Measurements from ENCODE around the gene SLC2A13.
"Not testable (repeated sequence)": the region's sequence is repeated elsewhere in the genome, so short reads cannot be mapped to it uniquely, and the experiment has no call there.

Gene SLC2A13

DNA sequence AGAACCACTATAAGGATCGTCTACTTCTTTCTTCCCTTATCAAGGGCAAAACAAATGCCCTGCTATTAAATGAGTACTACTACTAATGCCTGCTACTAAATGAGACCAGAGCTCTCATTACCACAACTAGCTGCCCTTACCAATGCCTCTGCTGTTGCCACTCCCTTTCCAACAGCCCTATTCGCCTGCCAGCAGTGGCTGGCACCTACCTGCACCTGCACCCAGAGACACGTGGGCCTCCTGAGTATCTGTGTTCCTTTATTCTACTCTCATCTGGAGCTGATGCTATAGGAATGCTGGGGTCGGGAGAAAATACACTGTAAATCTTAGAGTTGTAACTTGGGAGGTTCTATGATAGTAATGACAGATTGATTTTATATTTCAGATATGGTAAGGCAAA is 174.7 kb downstream of the SLC2A13 start:
- H3K4me3 ChIP-seq (ENCODE audit: extremely low read depth, insufficient read depth, low read length, poor library complexity, severe bottlenecking), result no peak overlapping the region
- H3K36me3 ChIP-seq (ENCODE audit: control insufficient read depth, insufficient read depth, low read length), result no peaks in the 10 kb centered on the region
- no peaks in the 10 kb centered on the region for H3K4me1 ChIP-seq (ENCODE audit: control insufficient read depth, insufficient read depth, low read length, poor library complexity, severe bottlenecking)
- no peak overlapping the region for H3K27ac ChIP-seq (ENCODE audit: low read depth, low read length, severe bottlenecking)
- WGBS, 2 experiments (ENCODE audit: insufficient coverage in 2 of 2), result 83 to 94% methylated on average over 1 of the region's 4 CpGs
- H3K9me3 ChIP-seq (ENCODE audit: control insufficient read depth, low read length), result no peaks in the 10 kb centered on the region

DNA sequence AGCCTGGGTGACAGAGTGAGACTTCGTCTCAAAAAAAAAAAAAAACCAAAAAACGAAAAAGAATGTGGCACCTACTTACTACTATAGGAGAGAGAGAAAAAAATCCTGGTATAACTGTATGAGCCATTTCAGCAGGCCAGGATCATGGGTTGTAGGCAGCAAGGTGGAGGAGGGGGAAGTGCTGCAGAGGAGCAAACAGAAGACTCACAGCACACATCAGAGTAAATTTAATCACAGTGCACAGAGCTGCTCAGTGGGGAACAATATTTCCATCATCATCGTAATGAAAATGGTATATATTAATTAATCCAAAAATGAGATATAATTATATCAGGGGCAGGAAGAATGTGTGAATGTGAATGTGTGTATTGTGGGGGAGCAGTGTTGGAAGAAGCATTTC is 175.8 kb downstream of the SLC2A13 start:
- no CpG with 5 or more reads among the region's 3 CpGs for WGBS, 2 experiments (ENCODE audit: insufficient coverage in 2 of 2)

DNA sequence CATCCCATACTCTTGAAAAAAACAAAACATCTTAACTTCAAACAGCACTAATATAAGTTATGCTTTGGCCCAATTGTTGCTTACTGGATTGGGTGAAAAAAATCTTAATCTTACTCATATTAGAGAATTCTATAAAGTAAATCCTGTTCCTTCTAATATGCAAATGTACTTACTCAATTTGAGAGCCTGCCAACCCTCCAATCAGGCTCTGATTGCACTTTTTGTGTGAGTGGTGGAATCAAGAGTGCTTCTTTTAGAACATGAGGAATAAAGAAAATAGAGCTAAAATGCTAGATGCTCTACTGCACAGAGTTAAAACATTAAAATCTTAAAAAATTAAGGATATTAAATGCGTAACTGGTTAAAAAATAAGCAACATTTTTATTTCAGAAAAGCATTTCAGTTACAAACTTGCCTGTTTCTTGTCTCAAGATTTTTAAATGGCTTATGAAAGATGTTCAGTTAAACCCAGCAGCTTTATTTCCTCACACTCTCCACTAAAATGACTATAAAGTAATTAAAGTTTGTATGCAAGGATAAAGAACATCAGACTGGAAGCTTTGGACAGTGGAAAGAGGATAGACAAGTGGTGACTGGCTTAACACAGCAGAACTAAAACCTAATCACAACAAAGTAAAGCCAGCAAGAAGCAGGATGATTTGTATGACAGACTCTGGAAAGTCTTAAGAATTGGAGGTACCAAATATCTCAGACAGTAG is 177.5 kb downstream of the SLC2A13 start:
- H3K36me3 ChIP-seq (ENCODE audit: control insufficient read depth, insufficient read depth, low read length), result no peaks in the 10 kb centered on the region
- WGBS, 2 experiments (ENCODE audit: insufficient coverage in 2 of 2), result no CpG with 5 or more reads among the region's 1 CpG
- no peaks in the 10 kb centered on the region for H3K9me3 ChIP-seq (ENCODE audit: control insufficient read depth, low read length)
- H3K27ac ChIP-seq (ENCODE audit: low read depth, low read length, severe bottlenecking), result no peak overlapping the region
- no peak overlapping the region for H3K4me3 ChIP-seq (ENCODE audit: extremely low read depth, insufficient read depth, low read length, poor library complexity, severe bottlenecking)
- no peaks in the 10 kb centered on the region for H3K4me1 ChIP-seq (ENCODE audit: control insufficient read depth, insufficient read depth, low read length, poor library complexity, severe bottlenecking)

More for the DNA sequence above, 175.8 kb downstream of the SLC2A13 start:
- no peak overlapping the region for H3K27ac ChIP-seq (ENCODE audit: low read depth, low read length, severe bottlenecking)
- no peaks in the 10 kb centered on the region for H3K9me3 ChIP-seq (ENCODE audit: control insufficient read depth, low read length)
- H3K4me1 ChIP-seq (ENCODE audit: control insufficient read depth, insufficient read depth, low read length, poor library complexity, severe bottlenecking), result no peaks in the 10 kb centered on the region
- no peak overlapping the region for H3K4me3 ChIP-seq (ENCODE audit: extremely low read depth, insufficient read depth, low read length, poor library complexity, severe bottlenecking)
- no peaks in the 10 kb centered on the region for H3K36me3 ChIP-seq (ENCODE audit: control insufficient read depth, insufficient read depth, low read length)

DNA sequence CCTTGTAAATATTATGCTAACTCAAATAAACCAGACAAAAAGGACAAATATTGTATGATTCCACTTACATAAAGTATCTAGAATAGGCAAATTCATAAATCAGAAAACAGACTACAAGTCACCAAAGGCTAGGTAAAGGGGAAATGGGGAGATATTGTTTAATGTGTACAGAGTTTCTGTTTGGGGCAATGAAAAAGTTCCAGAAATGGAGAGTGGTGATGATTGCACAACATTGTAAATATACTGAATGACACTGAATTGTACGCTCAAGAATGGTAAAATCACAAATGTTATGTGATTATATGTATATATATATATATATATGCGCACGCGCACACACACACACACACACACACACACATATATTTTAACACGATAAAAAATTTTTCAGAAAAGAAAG is 182.5 kb downstream of the SLC2A13 start:
- H3K27ac ChIP-seq (ENCODE audit: low read depth, low read length, severe bottlenecking), result no peak overlapping the region
- WGBS, 2 experiments (ENCODE audit: insufficient coverage in 2 of 2), result no CpG with 5 or more reads among the region's 5 CpGs
- no peaks in the 10 kb centered on the region for H3K4me1 ChIP-seq (ENCODE audit: control insufficient read depth, insufficient read depth, low read length, poor library complexity, severe bottlenecking)

DNA sequence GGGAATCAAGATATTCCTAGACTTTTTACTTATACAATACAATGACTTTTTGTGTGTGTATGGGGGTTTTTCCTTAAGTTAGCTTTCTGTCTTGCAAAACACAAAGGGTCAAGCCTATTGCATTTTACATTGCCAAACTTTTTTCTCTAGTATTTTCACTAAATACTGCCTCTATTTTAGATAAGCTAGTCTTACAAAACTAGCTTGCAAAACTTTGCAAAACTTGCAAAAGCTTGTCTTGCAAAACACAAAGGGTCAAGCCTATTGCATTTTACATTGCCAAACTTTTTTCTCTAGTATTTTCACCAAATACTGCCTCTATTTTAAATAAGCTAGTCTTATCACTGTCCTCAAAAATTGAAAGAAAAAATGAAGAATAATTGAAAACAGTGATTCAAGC is 183.3 kb downstream of the SLC2A13 start:
- H3K4me1 ChIP-seq (ENCODE audit: control insufficient read depth, insufficient read depth, low read length, poor library complexity, severe bottlenecking); H3K4me3 ChIP-seq (ENCODE audit: extremely low read depth, insufficient read depth, low read length, poor library complexity, severe bottlenecking); H3K27ac ChIP-seq (ENCODE audit: low read depth, low read length, severe bottlenecking); H3K36me3 ChIP-seq (ENCODE audit: control insufficient read depth, insufficient read depth, low read length); H3K9me3 ChIP-seq (ENCODE audit: control insufficient read depth, low read length): not testable (repeated sequence)

More for the DNA sequence above, 182.5 kb downstream of the SLC2A13 start:
- Histone ChIP-seq H3K36me3 (ENCODE audit: control insufficient read depth, insufficient read depth, low read length) (no peaks in the 10 kb centered on the region), H3K4me3 (ENCODE audit: extremely low read depth, insufficient read depth, low read length, poor library complexity, severe bottlenecking) (no peak overlapping the region), H3K9me3 (ENCODE audit: control insufficient read depth, low read length) (no peaks in the 10 kb centered on the region)

DNA sequence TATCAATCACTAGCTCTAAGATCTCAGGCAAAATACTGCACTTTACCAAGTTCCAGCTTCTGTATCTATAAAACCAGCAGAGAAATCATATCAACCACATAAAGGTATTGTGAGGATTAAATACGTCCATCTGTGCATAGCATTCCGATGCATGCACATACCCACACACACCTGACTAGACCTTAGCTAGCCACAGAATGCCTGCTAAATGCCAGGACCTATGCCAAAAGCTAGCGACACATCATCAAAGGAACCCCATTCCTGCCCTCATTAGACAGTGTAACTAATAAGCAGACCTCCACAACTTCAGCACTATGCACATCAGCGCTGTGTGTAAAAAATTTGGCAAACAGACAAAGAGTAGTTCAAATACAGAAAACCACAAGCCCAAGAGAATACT is 185.2 kb downstream of the SLC2A13 start:
- no peaks in the 10 kb centered on the region for H3K36me3 ChIP-seq (ENCODE audit: control insufficient read depth, insufficient read depth, low read length)
- no peaks in the 10 kb centered on the region for H3K4me1 ChIP-seq (ENCODE audit: control insufficient read depth, insufficient read depth, low read length, poor library complexity, severe bottlenecking)
- no peaks in the 10 kb centered on the region for H3K9me3 ChIP-seq (ENCODE audit: control insufficient read depth, low read length)
- 100% methylated on average over 1 of the region's 4 CpGs for WGBS, 2 experiments (ENCODE audit: insufficient coverage in 2 of 2)
- no peak overlapping the region for H3K27ac ChIP-seq (ENCODE audit: low read depth, low read length, severe bottlenecking)
- H3K4me3 ChIP-seq (ENCODE audit: extremely low read depth, insufficient read depth, low read length, poor library complexity, severe bottlenecking), result no peak overlapping the region

DNA sequence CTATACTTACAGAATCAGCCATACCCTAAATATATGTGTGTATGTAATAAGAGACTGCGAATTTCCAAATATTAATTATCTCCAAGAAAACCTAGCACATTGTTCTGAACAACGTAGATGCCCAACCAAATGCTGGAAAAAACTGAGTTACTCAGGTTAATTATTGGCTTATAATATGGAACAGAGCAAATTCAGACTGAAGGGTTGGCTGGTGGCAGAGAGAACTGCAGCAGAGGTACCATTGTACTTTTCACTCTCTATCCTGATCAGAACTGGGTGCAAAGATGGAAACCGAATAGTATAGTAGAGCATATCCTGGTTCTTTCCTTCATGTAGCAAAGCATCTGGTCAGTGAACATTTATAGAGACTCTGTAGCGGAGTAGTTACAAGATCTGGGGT is 185.7 kb downstream of the SLC2A13 start:
- H3K4me3 ChIP-seq (ENCODE audit: extremely low read depth, insufficient read depth, low read length, poor library complexity, severe bottlenecking), result no peak overlapping the region
- H3K4me1 ChIP-seq (ENCODE audit: control insufficient read depth, insufficient read depth, low read length, poor library complexity, severe bottlenecking), result no peaks in the 10 kb centered on the region
- no peak overlapping the region for H3K27ac ChIP-seq (ENCODE audit: low read depth, low read length, severe bottlenecking)
- 79% methylated on average over 2 of the region's 4 CpGs; no CpG with 5 or more reads in 1 of the 2 experiments for WGBS, 2 experiments (ENCODE audit: insufficient coverage in 2 of 2)
- no peaks in the 10 kb centered on the region for H3K36me3 ChIP-seq (ENCODE audit: control insufficient read depth, insufficient read depth, low read length)
- H3K9me3 ChIP-seq (ENCODE audit: control insufficient read depth, low read length), result no peaks in the 10 kb centered on the region

DNA sequence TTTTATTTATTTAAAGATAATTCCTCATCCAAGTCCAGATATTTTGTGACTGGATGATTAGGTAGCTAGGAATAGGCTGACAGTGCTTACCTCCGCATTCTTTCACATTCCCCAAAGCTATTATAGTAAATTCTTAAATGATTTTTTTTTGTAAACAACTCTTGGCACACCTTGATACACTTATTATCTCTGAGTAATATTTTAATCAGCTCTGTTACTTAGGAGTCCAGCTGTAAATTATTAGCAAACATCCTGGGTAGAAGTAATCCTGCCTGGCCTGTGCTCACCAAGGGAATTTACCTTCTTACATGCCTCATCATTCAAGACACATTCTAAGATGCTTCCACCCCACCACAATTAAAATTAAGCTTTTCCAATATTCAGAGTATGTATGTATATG is 186.1 kb downstream of the SLC2A13 start:
- Histone ChIP-seq H3K36me3 (ENCODE audit: control insufficient read depth, insufficient read depth, low read length) (no peaks in the 10 kb centered on the region), H3K9me3 (ENCODE audit: control insufficient read depth, low read length) (no peaks in the 10 kb centered on the region), H3K4me3 (ENCODE audit: extremely low read depth, insufficient read depth, low read length, poor library complexity, severe bottlenecking) (no peak overlapping the region), H3K4me1 (ENCODE audit: control insufficient read depth, insufficient read depth, low read length, poor library complexity, severe bottlenecking) (no peaks in the 10 kb centered on the region), H3K27ac (ENCODE audit: low read depth, low read length, severe bottlenecking) (no peak overlapping the region)
- WGBS, 2 experiments (ENCODE audit: insufficient coverage in 2 of 2), result no CpG with 5 or more reads among the region's 1 CpG

DNA sequence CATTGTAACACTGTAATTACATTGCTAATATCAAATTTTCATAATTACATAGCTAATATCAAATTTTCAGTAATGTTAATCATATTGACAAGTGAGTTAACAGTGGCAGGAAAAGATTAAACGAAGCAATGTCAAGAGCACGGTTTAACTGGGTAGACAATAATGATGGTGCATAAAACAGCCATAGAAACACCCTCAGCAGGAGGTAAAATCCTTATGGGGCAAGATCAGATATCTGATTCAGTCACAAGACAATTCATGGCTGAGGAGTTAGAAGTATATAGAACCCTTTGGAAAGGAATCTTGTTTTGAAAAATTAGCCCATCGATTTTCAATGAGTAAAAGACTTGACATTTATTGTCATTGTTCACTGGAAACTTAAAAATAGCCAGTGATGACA is 190.6 kb downstream of the SLC2A13 start:
- no peak overlapping the region for H3K4me3 ChIP-seq (ENCODE audit: extremely low read depth, insufficient read depth, low read length, poor library complexity, severe bottlenecking)
- 83 to 90% methylated on average over 1 to 3 of the region's 3 CpGs for WGBS, 2 experiments (ENCODE audit: insufficient coverage in 2 of 2)
- H3K9me3 ChIP-seq (ENCODE audit: control insufficient read depth, low read length), result no peaks in the 10 kb centered on the region
- no peaks in the 10 kb centered on the region for H3K36me3 ChIP-seq (ENCODE audit: control insufficient read depth, insufficient read depth, low read length)
- no peaks in the 10 kb centered on the region for H3K4me1 ChIP-seq (ENCODE audit: control insufficient read depth, insufficient read depth, low read length, poor library complexity, severe bottlenecking)
- no peak overlapping the region for H3K27ac ChIP-seq (ENCODE audit: low read depth, low read length, severe bottlenecking)

DNA sequence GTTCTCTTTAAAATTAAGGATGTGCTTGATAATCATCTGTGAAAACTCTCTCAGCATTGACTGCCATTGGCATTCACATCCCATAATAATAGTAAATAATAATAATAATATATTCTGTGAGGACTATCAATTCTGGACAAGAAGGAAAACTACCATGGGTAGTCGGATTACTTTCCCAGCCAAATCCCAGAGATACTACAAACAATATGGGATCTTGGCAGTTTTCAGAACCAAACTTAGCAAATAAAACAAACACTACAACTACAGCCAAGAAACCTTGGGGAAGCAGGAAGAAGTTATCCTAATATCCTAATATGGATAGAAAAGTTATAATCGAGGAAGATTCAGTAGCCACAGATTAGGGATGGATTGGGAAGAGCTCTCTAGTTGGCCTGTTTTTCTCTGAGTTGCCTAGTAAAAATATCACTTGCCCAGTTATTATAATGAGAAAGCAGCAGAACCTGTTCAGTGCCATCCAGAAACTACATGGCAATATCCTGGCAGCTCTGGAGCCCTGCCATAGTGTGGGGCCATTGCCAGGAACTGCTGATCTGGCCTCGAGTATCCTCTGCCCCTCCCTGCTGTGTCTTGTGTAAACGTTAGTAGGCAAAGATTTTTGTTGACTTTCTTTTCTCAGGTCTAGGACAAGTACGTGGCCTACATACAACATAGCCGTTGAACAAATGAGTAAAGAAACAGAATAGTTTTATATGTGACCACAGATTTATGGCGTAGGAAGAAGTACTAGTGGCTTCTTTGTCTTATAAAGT is 193.5 kb downstream of the SLC2A13 start:
- H3K27ac ChIP-seq (ENCODE audit: low read depth, low read length, severe bottlenecking), result no peak overlapping the region
- WGBS, 2 experiments (ENCODE audit: insufficient coverage in 2 of 2), result 87 to 88% methylated on average over 1 to 3 of the region's 7 CpGs
- no peaks in the 10 kb centered on the region for H3K9me3 ChIP-seq (ENCODE audit: control insufficient read depth, low read length)
- H3K4me1 ChIP-seq (ENCODE audit: control insufficient read depth, insufficient read depth, low read length, poor library complexity, severe bottlenecking), result no peaks in the 10 kb centered on the region
- no peaks in the 10 kb centered on the region for H3K36me3 ChIP-seq (ENCODE audit: control insufficient read depth, insufficient read depth, low read length)
- H3K4me3 ChIP-seq (ENCODE audit: extremely low read depth, insufficient read depth, low read length, poor library complexity, severe bottlenecking), result no peak overlapping the region

DNA sequence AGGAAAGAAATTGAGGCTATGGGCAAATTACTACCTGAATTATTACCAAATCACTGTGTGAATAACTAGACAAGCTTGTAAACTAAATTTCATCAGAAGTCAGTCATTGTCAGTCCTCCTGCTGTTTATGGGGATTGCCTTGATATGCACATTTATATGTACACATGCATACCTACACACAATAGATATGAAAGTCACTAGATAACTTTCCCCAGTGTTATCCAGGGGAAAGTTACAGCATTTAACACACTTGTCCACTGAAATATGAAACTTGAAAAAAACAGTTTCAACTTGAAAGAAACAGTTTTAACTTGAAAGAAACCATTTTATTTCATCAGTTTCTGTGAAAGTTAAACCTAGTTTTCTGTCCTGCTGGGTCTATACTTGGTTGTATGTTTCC is 199.6 kb downstream of the SLC2A13 start:
- no peaks in the 10 kb centered on the region for H3K36me3 ChIP-seq (ENCODE audit: control insufficient read depth, insufficient read depth, low read length)
- H3K4me1 ChIP-seq (ENCODE audit: control insufficient read depth, insufficient read depth, low read length, poor library complexity, severe bottlenecking), result no peaks in the 10 kb centered on the region

More for the DNA sequence above, 199.6 kb downstream of the SLC2A13 start:
- no peaks in the 10 kb centered on the region for H3K9me3 ChIP-seq (ENCODE audit: control insufficient read depth, low read length)
- no peak overlapping the region for H3K4me3 ChIP-seq (ENCODE audit: extremely low read depth, insufficient read depth, low read length, poor library complexity, severe bottlenecking)
- H3K27ac ChIP-seq (ENCODE audit: low read depth, low read length, severe bottlenecking), result no peak overlapping the region
